HCT116 (cell line): Measurements from ENCODE around the gene SCFD2. TPM values are rescaled to one million over a fixed set of nuclear protein-coding genes. Genes with fewer than 3 reads are reported as not detected.

Experiments used
- ATAC-seq: fragments of 200-7000 bp; cut with Tn5 transposase; 2 replicates; pipeline ENCODE4 v1.9.1; 2020; ENCODE audit warnings: mild to moderate bottlenecking, moderate library complexity
- BruUV-seq: library from RNA; stranded (reverse); fragments of 400-500 nt; replicated peaks from 2 replicates; lab custom pipeline; 2021; lab: Mats Ljungman, UMichigan
- CTCF ChIA-PET: fragments of 300-600 bp; sonication (Branson Sonifier 250); formaldehyde crosslinking; loops from one replicate; lab custom pipeline; 2021; ENCODE audit warnings: antibody characterized with exemption; lab: Charles Lee
- POLR2A ChIA-PET: fragments of 300-600, 350-600 bp; sonication (Branson Sonifier 250); formaldehyde crosslinking; loops from one replicate; lab custom pipeline; 2021; ENCODE audit warnings: antibody characterized with exemption; lab: Charles Lee
- RAD21 ChIA-PET, 2 experiments: fragments of 300-600 bp; sonication (Branson Sonifier 250); formaldehyde crosslinking; loops; one replicate each; lab custom pipeline; 2023; ENCODE audit warnings: low total read pairs in 2 of 2; ENCODE audit not compliant: uncharacterized antibody in 2 of 2, unreplicated experiment in 2 of 2, low non-redundant PET in 1 of 2; lab: Charles Lee
- DNase-seq: peaks from one replicate; pipeline ENCODE4 v3.0.0-alpha.2; 2010; ENCODE audit warnings: low read depth, low spot score
- H2AFZ ChIP-seq: fragments of 200-600 bp; shearing (Covaris generic), sonication (generic); 2 replicates; pipeline ENCODE4 v1.6.1; 2017; ENCODE audit warnings: low read depth, mixed run types, mixed read lengths, antibody characterized with exemption, low read length; ENCODE audit not compliant: poor library complexity, severe bottlenecking
- H3K27ac ChIP-seq: 2 replicates; pipeline ENCODE4 v1.5.1; 2012; ENCODE audit warnings: low read depth, low read length
- H3K27me3 ChIP-seq: fragments of 200-600 bp; sonication (generic); 2 replicates; pipeline ENCODE4 v1.6.1; 2016; ENCODE audit warnings: mixed run types, low read length, mixed read lengths; ENCODE audit not compliant: insufficient read depth
- H3K36me3 ChIP-seq, 2 experiments: fragments of 200-500 bp in 1 of 2; fragments of 200-600 bp in 1 of 2; sonication (Bioruptor generic) in 1 of 2; sonication (generic) in 1 of 2; 2 replicates each; pipeline versions ENCODE4 v1.5.1 to v1.6.1; 2014 to 2016; ENCODE audit warnings: low read length in 2 of 2, inconsistent platforms in 1 of 2, mixed read lengths in 1 of 2, mixed run types in 1 of 2; ENCODE audit not compliant: insufficient read depth in 2 of 2, control insufficient read depth in 1 of 2
- H3K4me1 ChIP-seq, 2 experiments: fragments of 200-600 bp in 1 of 2; sonication (generic) in 1 of 2; 2 replicates each; pipeline versions ENCODE4 v1.5.1 to v1.6.1; 2012 to 2017; ENCODE audit warnings: low read length in 2 of 2, inconsistent platforms in 1 of 2, mild to moderate bottlenecking in 1 of 2, mixed read lengths in 1 of 2, mixed run types in 1 of 2, moderate library complexity in 1 of 2; ENCODE audit not compliant: insufficient read depth in 2 of 2, control insufficient read depth in 1 of 2
- H3K4me2 ChIP-seq: fragments of 200-600 bp; sonication (generic); 2 replicates; pipeline ENCODE4 v1.6.1; 2017; ENCODE audit warnings: mixed run types, low read length, mixed read lengths
- H3K4me3 ChIP-seq, 2 experiments: fragments of 200-600 bp in 1 of 2; sonication (generic) in 1 of 2; replicated peaks in 1 of 2; 2 replicates each; pipeline ENCODE4 v1.5.1; 2011 to 2016; ENCODE audit warnings: low read length in 2 of 2, control low read depth in 1 of 2, low read depth in 1 of 2, mild to moderate bottlenecking in 1 of 2, mixed read lengths in 1 of 2, mixed run types in 1 of 2
- H3K79me2 ChIP-seq: fragments of 200-600 bp; sonication (generic); 2 replicates; pipeline ENCODE4 v1.6.1; 2017; ENCODE audit warnings: mild to moderate bottlenecking, mixed run types, low read length, moderate library complexity, mixed read lengths; ENCODE audit not compliant: insufficient read depth
- H3K9ac ChIP-seq: fragments of 200-600 bp; sonication (generic); 2 replicates; pipeline ENCODE4 v1.6.1; 2016; ENCODE audit warnings: low read length, mixed read lengths
- H3K9me2 ChIP-seq: fragments of 200-600 bp; sonication (generic), shearing (Covaris generic); 2 replicates; pipeline ENCODE4 v1.6.1; 2017; ENCODE audit warnings: mixed run types, mild to moderate bottlenecking, moderate library complexity; ENCODE audit not compliant: insufficient read depth
- H3K9me3 ChIP-seq, 2 experiments: fragments of 200-500 bp in 1 of 2; fragments of 200-600 bp in 1 of 2; sonication (Bioruptor generic) in 1 of 2; sonication (generic) in 1 of 2; 2 replicates each; pipeline ENCODE4 v1.6.1; 2014 to 2017; ENCODE audit warnings: low read length in 2 of 2, mixed read lengths in 2 of 2, inconsistent platforms in 1 of 2, low read depth in 1 of 2, mild to moderate bottlenecking in 1 of 2, mixed run types in 1 of 2, moderate library complexity in 1 of 2; ENCODE audit not compliant: control insufficient read depth in 1 of 2, insufficient read depth in 1 of 2
- H4K20me1 ChIP-seq: fragments of 200-600 bp; sonication (generic), shearing (Covaris generic); 2 replicates; pipeline ENCODE4 v1.6.1; 2017; ENCODE audit warnings: mixed run types, mild to moderate bottlenecking, moderate library complexity; ENCODE audit not compliant: insufficient read depth
- CTCF ChIP-seq, 3 experiments: fragments of 200-600 bp in 1 of 3; sonication (generic) in 1 of 3; IDR thresholded peaks in 2 of 3; conservative IDR thresholded peaks in 1 of 3; 2 replicates each; pipeline ENCODE4 v1.5.1; 2012 to 2017; ENCODE audit warnings: low read depth in 2 of 3, low read length in 2 of 3, antibody characterized with exemption in 1 of 3, borderline replicate concordance in 1 of 3, control low read depth in 1 of 3, mild to moderate bottlenecking in 1 of 3, mixed read lengths in 1 of 3, mixed run types in 1 of 3, moderate library complexity in 1 of 3; ENCODE audit not compliant: insufficient read depth in 1 of 3
- ELF1 ChIP-seq: IDR thresholded peaks from 2 replicates; pipeline ENCODE4 v1.6.1; 2012; ENCODE audit warnings: low read depth, borderline replicate concordance
- EZH2phosphoT487 ChIP-seq: fragments of 200-600 bp; IDR thresholded peaks from 2 replicates; pipeline ENCODE4 v1.6.1; 2018; ENCODE audit warnings: antibody characterized with exemption, borderline replicate concordance
- FOSL1 ChIP-seq: IDR thresholded peaks from 2 replicates; pipeline ENCODE4 v1.6.1; 2012; ENCODE audit warnings: low read depth
- POLR2A ChIP-seq: IDR thresholded peaks from 2 replicates; pipeline ENCODE4 v1.7.0; 2011; ENCODE audit warnings: borderline replicate concordance; ENCODE audit not compliant: insufficient read depth, insufficient read length; ENCODE audit errors: extremely low read depth
- RAD21 ChIP-seq: IDR thresholded peaks from 2 replicates; pipeline ENCODE4 v1.6.1; 2012; ENCODE audit warnings: low read depth, mild to moderate bottlenecking
- SRF ChIP-seq: IDR thresholded peaks from 2 replicates; pipeline ENCODE4 v1.6.1; 2012; ENCODE audit warnings: low read depth
- ZNF274 ChIP-seq: fragments of 200-500 bp; sonication (Bioruptor generic); IDR thresholded peaks from 2 replicates; pipeline ENCODE4 v1.6.1; 2014; ENCODE audit warnings: mild to moderate bottlenecking, low read depth, low read length, inconsistent platforms
- intact Hi-C: fragments of 100-400 bp; cut with micrococcal nuclease; formaldehyde crosslinking; loops from 2 replicates; pipeline ENCODE4 v1.10.0; 2022
- total RNA-seq: library from RNA; stranded (reverse); gene quantifications from one replicate; pipeline ENCODE4 v1.2.1, GENCODE V29; 2021; ENCODE audit not compliant: unreplicated experiment

SCFD2 gene
- total RNA-seq, 1 experiment from 2014 or later: 13.6 TPM

- H3K9me2 ChIP-seq: no peaks in the 10 kb centered on the region
- no peak for DNase-seq
- H3K9me3 ChIP-seq: no peaks in the 10 kb centered on the region
- H3K4me2 ChIP-seq: no peak overlapping the region
- no peaks in the 10 kb centered on the region for H3K79me2 ChIP-seq
- intact Hi-C loops: loop anchor here (10.0 kb wide), 1 partner anchor 1247 kb away; no protein-coding TSS in a partner anchor
- no peak overlapping the region for H3K27ac ChIP-seq
- TF ChIP-seq SRF: no peak
- no peak for TF ChIP-seq EZH2phosphoT487
- no peak for TF ChIP-seq ZNF274
- TF ChIP-seq FOSL1: no peak
- no peak for TF ChIP-seq POLR2A
- no peak for TF ChIP-seq CTCF (IDR thresholded peaks at IDR 0.05 in 2 of 3, conservative IDR thresholded peaks at IDR 0.05 in 1 of 3; ENCODE audit: borderline replicate concordance in 1 of 3, insufficient read depth in 1 of 3, low read depth in 2 of 3, low read length in 2 of 3)
- TF ChIP-seq RAD21: no peak
- no peak for TF ChIP-seq ELF1
- ChIA-PET RAD21 (no interaction called here), CTCF (interaction anchor here (3.4 kb wide), 1 partner anchor 1246 kb away, joined by 25 read pairs; no protein-coding TSS in a partner anchor), POLR2A (no interaction called here)
- no peaks in the 10 kb centered on the region for H3K27me3 ChIP-seq
- H3K36me3 ChIP-seq: no peaks in the 10 kb centered on the region
- no peaks in the 10 kb centered on the region for H4K20me1 ChIP-seq
- no peak for ATAC-seq
- no peak overlapping the region for H2AFZ ChIP-seq
- H3K4me3 ChIP-seq: no peak overlapping the region
- H3K9ac ChIP-seq: no peak overlapping the region
- peaks cover 2 to 4% of the 10 kb centered on the region in 2 experiments; a peak in 1 of 4 replicates for H3K4me1 ChIP-seq
- BruUV-seq: no TSS peak
These were observed 378.3 kb downstream of the SCFD2 start for GRCh38 chr4:52987392-52988056.
